KG1 (cell line): ENCODE measurements around the gene SOX15.

Experiments used
- DNase-seq: peaks from one replicate; lab custom pipeline; 2025; lab: John Stamatoyannopoulos, UW

The SOX15 gene

GRCh38 chr17:7577327-7578199 lies 12.3 kb downstream of the SOX15 start:
- DNase-seq: no peak

DNA sequence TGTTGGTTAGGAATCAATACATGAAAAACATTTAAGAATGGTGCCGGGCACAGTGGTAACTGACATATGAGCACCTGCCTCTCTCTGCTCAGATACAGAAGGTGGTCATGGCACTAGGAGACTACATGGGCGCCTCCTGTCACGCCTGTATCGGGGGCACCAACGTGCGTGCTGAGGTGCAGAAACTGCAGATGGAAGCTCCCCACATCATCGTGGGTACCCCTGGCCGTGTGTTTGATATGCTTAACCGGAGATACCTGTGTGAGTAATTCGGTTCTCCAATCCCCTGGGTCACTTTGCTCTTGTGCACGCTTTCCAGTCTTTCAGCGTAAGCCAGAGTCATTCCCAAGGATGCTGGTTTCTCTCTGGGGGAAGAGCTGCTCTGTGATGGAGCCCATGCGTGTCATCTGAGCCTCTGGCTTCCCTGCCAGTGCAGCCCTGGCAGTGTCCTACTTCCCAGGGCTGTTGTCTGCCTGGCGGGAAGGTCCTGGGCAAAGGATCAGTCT lies 13.4 kb downstream of the SOX15 start:
- no peak for DNase-seq

- no peak for DNase-seq
Observed at GRCh38 chr17:7575959-7576358, 13.9 kb downstream of the SOX15 start.

DNA sequence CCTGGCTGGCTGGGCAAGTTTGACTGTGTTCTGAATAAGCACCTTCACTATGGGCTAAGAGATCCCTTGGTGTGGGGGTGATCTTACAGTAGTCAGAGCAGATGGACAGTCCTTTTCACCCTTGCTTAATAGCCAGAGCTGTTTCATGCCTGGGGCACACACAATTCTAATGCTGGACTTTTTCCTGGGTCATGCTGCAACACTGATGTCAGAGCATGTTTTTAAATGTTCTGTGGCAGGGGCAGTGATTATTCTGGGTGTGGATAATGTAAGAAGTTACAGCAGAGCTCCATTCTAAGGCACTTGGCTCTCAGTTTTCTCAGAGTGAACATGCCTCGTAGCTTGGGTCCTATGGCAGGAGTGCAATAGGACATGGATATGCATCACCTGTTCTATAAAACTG lies 14.4 kb downstream of the SOX15 start:
- no peak for DNase-seq

- DNase-seq: no peak
Observed at GRCh38 chr17:7574176-7574953, 15.5 kb downstream of the SOX15 start.

DNA sequence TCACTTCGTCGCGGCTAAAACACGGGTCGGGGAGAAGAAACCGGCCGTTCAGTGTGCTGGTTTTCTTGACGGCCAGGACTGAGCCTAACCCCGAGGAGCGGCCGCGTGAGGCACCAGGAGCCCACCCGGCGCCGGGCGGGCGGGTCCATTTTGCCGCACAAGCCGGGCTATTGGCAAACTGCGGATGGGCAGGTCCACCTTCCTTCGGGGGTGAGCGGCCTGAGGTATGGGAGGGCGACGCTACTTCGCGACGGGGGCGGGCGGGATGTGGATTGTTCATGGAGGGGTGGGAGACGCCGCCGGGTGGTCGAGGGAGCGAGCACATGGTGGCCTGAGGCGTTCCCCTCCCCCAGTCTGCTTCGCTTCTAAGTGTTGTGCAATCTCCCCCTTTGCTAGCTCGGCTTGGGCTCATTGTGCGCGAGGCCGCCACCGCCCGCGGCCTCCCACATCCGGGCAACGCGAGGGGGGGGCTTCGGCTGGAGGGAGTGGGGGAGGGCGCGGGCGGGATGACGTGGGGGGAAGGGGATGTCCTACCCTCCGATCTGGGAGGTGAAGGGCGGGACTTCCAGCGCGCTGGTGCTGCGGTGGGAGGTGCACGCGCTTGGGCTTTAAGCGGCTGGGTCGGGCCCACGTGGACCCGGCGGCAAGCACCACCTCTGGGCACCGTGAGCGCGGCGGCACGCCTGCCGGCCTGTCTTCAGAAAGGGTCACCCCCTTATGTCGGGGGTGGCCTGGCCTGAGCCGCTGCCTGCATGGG lies 16.4 kb downstream of the SOX15 start:
- DNase-seq: peak; percentile 56

- DNase-seq: peak; percentile 80
Observed at GRCh38 chr17:7572588-7573323, 17.1 kb downstream of the SOX15 start.

DNA sequence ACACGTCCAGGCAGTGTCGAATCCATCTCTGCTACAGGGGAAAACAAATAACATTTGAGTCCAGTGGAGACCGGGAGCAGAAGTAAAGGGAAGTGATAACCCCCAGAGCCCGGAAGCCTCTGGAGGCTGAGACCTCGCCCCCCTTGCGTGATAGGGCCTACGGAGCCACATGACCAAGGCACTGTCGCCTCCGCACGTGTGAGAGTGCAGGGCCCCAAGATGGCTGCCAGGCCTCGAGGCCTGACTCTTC lies 17.6 kb downstream of the SOX15 start:
- no peak for DNase-seq

DNA sequence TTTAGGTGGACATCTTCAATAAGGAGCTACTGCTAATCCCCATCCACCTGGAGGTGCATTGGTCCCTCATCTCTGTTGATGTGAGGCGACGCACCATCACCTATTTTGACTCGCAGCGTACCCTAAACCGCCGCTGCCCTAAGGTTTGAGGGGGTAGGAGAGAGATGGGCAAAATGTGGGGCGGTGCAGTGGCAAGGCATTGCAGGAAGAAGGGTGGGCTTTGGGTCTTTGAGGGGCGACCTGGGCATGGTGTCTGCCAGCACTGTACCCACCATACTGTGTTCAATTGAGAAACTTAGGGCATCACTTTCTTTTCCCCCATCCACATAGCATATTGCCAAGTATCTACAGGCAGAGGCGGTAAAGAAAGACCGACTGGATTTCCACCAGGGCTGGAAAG lies 19.5 kb downstream of the SOX15 start:
- no peak for DNase-seq

GRCh38 chr17:7569571-7569970 lies 20.3 kb downstream of the SOX15 start:
- no peak for DNase-seq

DNA sequence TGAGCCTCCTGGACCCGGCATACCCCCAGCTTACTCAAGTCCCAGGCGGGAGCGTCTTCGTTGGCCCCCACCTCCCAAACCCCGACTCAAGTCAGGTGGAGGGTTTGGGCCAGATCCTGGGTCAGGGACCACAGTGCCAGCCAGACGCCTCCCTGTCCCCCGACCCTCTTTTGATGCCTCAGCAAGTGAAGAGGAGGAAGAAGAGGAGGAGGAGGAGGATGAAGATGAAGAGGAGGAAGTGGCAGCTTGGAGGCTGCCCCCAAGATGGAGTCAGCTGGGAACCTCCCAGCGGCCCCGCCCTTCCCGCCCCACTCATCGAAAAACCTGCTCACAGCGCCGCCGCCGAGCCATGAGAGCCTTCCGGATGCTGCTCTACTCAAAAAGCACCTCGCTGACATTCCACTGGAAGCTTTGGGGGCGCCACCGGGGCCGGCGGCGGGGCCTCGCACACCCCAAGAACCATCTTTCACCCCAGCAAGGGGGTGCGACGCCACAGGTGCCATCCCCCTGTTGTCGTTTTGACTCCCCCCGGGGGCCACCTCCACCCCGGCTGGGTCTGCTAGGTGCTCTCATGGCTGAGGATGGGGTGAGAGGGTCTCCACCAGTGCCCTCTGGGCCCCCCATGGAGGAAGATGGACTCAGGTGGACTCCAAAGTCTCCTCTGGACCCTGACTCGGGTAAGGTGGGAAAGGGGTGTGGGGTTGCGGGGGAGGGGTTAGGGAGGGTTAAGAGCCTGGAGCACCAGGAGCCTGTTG lies 26.6 kb downstream of the SOX15 start:
- no peak for DNase-seq

GRCh38 chr17:7562208-7562605 lies 27.7 kb downstream of the SOX15 start:
- no peak for DNase-seq

- DNase-seq: peak; percentile 41
Observed at GRCh38 chr17:7561589-7562207, 28.2 kb downstream of the SOX15 start, which contains the start of gene SENP3. TSS of gene SENP3 (plus strand) at chr17:7561919. CDS start at chr17:7563077, 1,158 bp downstream.

DNA sequence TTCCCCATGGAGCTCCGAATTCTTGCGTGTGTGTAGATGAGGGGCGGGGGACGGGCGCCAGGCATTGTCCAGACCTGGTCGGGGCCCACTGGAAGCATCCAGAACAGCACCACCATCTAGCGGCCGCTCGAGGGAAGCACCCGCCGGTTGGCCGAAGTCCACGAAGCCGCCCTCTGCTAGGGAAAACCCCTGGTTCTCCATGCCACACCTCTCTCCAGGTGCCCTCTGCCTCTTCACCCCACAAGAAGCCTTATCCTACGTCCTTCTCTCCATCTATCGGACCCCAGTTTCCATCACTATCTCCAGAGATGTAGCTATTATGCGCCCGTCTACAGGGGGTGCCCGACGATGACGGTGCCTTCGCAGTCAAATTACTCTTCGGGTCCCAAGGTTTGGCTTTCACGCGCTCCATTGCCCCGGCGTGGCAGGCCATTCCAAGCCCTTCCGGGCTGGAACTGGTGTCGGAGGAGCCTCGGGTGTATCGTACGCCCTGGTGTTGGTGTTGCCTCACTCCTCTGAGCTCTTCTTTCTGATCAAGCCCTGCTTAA lies 28.8 kb downstream of the SOX15 start:
- no peak for DNase-seq

GRCh38 chr17:7560172-7561027 lies 29.5 kb downstream of the SOX15 start:
- no peak for DNase-seq

DNA sequence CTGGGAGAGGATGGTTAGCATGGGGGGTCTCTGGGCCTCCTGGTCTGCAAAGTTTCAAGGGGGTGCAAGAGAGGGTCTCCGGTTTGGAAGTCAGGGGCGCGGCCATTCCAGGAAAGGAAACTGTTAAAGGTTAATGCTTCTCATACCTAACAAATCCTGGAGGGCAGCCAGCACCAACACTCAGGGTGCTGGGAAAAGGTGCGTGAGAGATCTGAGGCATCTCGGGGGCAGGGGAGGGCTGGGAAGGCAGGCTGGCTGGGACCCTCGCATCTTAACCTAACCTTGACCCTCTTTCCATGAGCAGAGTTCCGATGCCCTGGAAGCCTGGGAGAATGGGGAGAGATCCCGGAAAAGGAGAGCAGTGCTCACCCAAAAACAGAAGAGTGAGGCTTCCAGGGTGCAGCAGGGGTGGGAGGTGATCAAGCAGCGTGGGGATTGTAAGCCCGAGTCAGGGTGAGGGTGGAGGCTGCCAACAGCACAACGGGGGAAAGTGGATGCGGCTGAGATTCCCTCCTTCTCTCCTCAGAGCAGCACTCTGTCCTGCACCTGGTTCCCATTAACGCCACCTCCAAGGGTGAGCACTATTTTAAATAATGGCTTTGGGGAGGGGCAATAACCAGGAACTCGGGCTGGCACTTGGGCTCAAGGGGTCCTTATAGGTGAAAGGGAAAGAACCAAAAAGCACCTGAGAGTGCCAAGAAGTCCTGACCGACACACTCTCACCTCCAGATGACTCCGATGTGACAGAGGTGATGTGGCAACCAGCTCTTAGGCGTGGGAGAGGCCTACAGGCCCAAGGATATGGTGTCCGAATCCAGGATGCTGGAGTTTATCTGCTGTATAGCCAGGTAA lies 30.3 kb downstream of the SOX15 start:
- DNase-seq: no peak

DNA sequence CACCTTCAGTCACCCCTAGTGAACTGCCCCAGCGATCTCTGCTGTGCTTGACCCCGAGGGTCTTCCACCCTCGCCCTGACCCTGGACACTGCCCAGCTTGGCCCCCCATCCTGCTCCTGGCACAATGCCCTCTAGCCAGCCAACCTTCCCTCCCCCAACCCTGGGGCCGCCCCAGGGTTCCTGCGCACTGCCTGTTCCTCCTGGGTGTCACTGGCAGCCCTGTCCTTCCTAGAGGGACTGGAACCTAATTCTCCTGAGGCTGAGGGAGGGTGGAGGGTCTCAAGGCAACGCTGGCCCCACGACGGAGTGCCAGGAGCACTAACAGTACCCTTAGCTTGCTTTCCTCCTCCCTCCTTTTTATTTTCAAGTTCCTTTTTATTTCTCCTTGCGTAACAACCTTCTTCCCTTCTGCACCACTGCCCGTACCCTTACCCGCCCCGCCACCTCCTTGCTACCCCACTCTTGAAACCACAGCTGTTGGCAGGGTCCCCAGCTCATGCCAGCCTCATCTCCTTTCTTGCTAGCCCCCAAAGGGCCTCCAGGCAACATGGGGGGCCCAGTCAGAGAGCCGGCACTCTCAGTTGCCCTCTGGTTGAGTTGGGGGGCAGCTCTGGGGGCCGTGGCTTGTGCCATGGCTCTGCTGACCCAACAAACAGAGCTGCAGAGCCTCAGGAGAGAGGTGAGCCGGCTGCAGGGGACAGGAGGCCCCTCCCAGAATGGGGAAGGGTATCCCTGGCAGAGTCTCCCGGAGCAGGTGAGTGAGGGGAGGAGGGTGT lies 31.2 kb downstream of the SOX15 start, which contains the start of gene TNFSF13:
Gene TNFSF13, plus strand, starts transcription at position 207 of the 776 bp plus-strand sequence. Its CDS starts 290 bp downstream, at position 497.
- no peak for DNase-seq
